ENCODE results near the gene TBC1D2B.
"Not testable (repeated sequence)": the region's sequence is repeated elsewhere in the genome, so short reads cannot be mapped to it uniquely, and the experiment has no call there.

Gene TBC1D2B

GRCh38 chr15:77999486-77999885 is 78.0 kb downstream of the TBC1D2B start:
- DNase-seq = no peak

DNA sequence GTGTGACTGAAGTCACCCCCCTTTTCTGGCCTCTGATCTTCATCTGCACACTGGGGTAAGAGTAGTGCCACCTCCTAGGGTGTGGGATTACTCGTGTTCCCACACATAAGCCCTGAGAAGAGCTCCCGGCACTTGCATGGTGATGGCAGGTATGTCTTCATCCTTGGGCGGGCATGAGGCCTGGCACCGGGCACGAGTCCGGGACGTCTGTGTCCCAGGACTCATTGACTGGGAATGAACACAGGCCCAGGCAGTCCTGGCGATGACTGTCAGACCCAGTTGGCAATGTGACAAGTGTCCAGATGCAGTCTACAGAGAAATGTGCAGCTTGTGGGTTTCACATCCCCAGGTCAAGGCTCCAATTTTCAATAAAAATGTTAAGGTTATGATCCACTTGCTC is 78.9 kb downstream of the TBC1D2B start:
- no peak for DNase-seq

- DNase-seq = not testable (repeated sequence)
Observed at GRCh38 chr15:77997761-77998554, 79.6 kb downstream of the TBC1D2B start.

DNA sequence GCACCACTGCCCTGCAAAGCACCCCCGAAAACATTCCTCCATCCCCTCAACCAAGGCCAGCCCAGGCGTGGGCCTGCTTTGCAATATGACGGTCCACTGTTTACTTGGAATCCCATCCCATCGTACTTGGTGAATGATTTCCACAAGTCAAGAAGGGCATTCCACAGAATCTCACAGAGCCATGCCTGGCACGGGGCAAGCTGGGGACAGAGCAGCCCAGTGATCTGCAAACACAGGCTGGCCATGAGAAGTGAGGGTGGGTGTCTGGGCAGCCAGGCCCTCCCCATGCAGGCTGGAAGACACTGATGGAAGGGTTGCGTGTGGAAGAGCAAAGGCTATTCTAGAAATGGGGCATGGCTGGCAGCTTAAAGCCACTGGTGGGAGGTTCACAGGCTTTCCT is 80.3 kb downstream of the TBC1D2B start:
- DNase-seq = not testable (repeated sequence)

DNA sequence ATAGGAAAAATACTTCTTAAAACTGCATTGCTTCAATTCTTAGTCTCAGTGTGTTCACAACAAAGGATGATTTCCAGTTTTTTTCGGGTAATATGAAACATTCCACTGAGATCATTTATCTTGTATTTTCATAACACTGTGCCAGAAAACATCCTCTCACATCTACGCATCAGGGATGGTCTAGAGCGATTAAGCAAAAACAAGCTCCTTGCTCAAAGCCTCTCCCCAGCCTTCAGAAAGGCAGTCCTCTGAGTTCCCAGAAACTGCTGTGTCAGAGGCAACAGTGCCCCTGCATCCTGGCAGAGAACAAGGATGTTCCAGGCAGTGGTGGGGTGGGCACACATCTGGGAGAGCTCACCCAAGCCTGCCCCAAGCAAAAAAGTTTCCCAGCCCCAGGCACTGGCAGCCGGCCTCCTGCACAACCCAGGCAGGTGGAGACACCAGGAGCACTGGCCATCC is 80.8 kb downstream of the TBC1D2B start:
- DNase-seq = not testable (repeated sequence)

DNA sequence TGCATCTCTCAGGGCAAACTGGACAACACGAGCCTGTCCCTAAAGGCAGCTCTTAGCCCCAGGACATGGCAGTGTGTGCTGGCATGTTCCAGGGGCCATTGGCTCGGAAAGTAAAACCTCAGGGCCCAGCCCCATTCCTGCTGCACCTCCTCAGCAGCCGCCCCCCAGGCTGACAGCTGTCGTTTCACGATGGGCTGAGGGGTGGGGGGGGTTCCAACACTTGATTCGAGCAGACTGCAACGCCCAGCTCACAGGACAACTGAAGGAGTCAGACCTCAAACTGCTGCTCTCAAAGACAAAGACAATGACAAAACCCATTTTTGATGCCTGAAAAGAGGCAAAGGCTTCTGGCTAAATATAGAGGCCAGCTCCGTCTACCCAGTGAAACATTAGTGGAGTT is 81.3 kb downstream of the TBC1D2B start:
- DNase-seq = not testable (repeated sequence)

GRCh38 chr15:77995537-77995918 is 82.0 kb downstream of the TBC1D2B start:
- not testable (repeated sequence) for DNase-seq

- DNase-seq = peak; percentile 36
Observed at GRCh38 chr15:77994893-77995536, 82.5 kb downstream of the TBC1D2B start.

- peak; percentile 93 for DNase-seq
Observed at GRCh38 chr15:77993970-77994693, 83.4 kb downstream of the TBC1D2B start.

- DNase-seq = no peak
Observed at GRCh38 chr15:77993374-77993911, 84.1 kb downstream of the TBC1D2B start.

- no peak for DNase-seq
Observed at GRCh38 chr15:77992356-77993222, 84.9 kb downstream of the TBC1D2B start.

- DNase-seq = peak; percentile 4
Observed at GRCh38 chr15:77991658-77992201, 85.8 kb downstream of the TBC1D2B start.

GRCh38 chr15:77991029-77991406 is 86.5 kb downstream of the TBC1D2B start:
- no peak for DNase-seq

DNA sequence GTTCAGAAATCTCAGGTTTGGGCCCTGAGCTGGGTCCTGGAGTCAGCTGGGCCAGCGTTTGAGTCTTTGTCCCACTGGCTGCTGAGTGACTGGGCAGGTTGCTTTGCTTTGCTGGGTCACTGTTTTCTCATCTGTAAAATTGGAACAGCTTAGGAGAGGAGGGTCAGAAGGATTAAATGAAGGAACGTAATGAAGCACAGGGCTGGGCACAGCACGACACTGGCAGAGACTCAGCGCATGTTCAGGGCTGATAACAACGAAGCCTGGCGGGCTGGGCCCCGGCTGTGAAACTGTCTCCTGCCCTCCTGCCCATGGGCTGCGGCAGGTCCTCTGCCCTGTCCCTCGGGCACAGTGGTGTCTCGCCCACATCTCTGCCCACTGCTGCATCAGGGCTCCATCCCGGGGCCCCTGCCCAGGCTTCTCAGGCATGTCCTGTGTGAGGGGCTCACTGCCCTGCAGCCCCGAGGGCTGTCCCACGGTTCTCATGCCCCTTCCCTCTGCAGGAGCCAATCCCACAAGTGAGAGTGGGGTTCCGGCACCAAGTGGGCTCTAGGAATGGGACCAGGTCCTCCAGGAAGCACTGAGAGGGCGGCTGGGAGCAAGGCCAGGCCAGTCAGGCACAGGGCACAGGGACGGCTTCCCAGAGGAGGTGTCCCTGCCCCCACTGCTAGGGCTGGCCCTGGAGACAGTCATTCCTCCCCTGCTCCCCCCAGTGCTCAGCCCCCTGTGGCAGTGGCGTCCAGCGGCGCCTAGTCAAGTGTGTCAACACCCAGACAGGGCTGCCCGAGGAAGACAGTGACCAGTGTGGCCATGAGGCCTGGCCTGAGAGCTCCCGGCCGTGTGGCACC is 88.0 kb downstream of the TBC1D2B start:
- no peak for DNase-seq

DNA sequence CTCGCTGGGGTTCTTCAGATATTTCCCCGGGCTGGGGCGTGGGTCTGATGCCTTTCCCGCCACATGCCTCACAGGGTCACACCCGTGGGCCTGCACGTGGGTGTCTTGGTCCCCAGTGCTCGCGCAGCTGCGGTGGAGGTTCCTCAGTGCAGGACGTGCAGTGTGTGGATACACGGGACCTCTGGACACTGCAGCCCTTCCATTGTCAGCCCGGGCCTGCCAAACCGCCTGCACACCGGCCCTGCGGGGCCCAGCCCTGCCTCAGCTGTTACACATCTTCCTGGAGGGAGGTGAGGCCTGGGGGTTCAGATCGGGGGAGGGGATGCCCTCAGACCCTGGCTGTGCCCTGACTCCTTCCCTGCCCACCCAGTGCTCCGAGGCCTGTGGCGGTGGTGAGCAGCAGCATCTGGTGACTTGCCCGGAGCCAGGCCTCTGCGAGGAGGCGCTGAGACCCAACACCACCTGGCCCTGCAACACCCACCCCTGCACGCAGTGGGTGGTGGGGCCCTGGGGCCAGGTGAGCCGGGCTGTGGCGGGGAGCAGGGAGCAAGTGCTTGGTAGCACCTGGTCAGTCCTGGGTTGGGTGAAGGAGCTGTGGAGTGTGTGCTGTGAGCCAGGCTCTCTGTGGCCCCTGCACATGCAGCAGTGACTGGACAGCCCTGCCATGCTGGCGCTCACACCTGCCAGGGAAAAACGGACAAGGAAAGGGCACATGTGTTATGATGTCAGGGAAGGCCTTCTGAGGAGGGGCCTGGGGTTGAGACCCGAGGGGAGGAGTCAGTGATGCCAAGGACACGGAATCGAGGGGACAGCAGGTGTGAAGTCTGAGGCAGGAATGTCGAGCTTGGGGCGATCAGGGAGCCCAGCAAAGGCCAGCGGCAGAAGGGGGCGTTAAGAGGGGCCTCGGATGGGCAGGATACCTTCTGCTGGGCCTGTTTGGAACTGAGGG is 88.9 kb downstream of the TBC1D2B start:
- DNase-seq = no peak

DNA sequence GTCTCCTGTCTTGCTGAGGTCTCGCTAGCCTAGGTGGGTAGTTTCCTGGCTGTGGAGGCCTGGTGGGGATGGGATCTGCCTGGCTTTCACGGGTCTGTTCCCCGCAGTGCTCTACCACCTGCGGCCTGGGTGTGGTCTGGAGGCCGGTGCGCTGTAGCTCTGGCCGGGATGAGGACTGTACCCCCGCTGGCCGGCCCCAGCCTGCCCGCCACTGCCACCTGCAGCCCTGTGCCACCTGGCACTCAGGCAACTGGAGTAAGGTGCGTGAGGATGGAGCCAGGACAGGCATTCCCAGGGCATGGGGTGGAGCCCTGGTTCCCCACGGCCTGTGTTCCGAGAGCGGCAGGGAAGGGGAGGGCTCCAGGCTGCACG is 89.8 kb downstream of the TBC1D2B start:
- not testable (repeated sequence) for DNase-seq

DNA sequence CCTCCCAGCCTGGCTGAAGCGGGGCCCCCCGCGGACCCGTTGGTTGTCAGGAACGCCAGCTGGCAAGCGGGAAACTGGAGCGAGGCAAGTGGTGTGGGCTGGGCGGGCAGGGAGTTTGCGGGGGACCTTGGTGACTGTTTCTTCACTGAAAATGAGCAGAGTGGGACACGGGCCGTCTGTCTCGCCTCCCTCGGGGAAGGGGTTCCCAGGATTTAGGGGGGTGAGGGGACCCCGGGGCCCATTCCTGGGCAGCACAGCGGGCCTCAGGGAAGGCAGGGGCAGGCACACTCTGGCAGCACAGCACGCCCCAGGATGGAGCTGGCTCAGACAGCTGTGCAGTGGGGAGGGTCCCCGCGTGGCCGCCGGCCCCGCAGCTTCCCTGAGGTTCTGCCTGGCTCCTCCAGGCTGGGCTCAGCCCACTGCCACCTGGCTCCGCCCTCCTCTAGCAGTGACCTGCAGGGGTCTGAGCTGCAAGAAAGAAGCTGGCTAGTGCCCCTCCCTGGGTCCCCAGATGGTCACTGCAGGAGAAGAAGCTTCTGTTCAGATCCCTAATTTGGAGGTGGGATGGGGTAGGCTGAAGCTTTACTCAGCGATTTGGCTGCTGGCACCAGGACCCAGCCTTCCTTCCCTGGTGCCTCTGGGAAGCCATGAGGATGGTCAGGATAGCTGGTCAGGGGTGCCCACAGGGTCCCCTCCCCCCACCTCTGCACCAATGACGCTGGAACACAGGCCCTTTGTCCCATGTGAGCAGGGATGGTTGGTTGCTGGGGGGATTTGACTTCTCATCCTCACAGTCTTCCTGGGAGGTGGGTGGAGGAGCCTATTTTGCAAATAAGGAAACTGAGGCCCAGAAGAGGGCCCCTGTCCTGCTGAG is 90.4 kb downstream of the TBC1D2B start:
- no peak for DNase-seq

DNA sequence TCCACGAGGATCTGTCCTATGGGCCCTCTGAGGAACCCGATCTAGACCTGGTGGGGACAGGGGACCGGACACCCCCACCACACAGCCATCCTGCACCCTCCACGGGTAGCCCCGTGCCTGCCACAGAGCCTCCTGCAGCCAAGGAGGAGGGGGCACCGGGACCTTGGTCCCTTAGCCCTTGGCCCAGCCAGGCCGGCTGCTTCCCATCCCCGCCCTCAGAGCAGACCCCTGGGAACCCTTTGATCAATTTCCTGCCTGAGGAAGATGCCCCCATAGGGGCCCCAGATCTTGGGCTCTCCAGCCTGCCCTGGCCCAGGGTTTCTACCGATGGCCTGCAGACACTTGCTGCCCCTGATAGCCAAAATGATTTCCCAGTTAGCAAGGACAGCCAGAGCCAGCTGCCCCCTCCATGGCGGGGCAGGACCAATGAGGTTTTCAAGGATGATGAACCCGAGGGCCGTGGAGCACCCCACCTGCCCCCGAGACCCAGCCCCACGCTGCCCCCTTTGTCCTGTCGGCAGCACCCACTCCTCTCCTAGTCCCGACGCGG is 91.5 kb downstream of the TBC1D2B start:
- DNase-seq = no peak

Data from amniotic stem cell (primary cell).